ENCODE data around the gene MRPS2.

- TF ChIP-seq MAZ (IDR thresholded peaks at IDR 0.05; ENCODE audit: borderline replicate concordance, low read depth, low read length) (no peak), CEBPB (IDR thresholded peaks at IDR 0.05; ENCODE audit: low read depth, low read length) (no peak), USF2 (IDR thresholded peaks at IDR 0.05; ENCODE audit: low read depth, low read length) (no peak), BHLHE40 (IDR thresholded peaks at IDR 0.05; ENCODE audit: low read depth, low read length) (no peak)
- TF ChIP-seq, protein P1, sequence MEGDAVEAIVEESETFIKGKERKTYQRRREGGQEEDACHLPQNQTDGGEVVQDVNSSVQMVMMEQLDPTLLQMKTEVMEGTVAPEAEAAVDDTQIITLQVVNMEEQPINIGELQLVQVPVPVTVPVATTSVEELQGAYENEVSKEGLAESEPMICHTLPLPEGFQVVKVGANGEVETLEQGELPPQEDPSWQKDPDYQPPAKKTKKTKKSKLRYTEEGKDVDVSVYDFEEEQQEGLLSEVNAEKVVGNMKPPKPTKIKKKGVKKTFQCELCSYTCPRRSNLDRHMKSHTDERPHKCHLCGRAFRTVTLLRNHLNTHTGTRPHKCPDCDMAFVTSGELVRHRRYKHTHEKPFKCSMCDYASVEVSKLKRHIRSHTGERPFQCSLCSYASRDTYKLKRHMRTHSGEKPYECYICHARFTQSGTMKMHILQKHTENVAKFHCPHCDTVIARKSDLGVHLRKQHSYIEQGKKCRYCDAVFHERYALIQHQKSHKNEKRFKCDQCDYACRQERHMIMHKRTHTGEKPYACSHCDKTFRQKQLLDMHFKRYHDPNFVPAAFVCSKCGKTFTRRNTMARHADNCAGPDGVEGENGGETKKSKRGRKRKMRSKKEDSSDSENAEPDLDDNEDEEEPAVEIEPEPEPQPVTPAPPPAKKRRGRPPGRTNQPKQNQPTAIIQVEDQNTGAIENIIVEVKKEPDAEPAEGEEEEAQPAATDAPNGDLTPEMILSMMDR (conservative IDR thresholded peaks at IDR 0.05; ENCODE audit: low read depth, low read length): no peak
Measured at GRCh38 chr9:135456436-135457104, 43.9 kb upstream of the MRPS2 start.
